ENCODE results near the gene EFNA4.

DNA sequence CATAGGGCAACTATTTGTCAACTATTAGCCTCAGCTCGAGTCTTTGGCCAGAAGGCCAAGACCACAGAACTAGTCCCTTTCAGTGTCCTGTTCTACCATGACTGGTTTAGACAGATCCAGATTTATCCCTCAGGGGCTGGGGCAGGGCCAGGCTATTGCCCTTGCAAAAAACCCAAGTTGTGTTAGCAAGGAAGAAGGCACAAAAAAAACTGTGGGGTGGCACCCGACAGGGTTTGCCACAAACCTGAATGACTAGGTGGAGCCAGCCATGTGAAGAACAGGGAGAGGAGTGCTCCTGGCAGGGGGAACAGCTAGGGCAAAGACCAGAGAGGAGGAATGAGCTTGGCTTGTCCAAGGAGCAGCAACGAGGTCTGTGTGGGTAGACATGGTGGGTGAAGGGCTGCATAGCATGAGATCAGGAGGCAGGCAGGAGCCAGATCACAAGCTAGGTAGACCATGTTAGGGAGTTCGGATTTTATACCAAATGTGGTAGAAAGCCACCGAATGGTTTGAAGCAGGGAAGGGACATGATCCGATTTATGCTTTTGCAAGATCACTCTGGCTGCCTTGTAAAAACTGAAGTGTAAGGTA lies 25.6 kb upstream of the EFNA4 start:
- TF ChIP-seq, protein P1, sequence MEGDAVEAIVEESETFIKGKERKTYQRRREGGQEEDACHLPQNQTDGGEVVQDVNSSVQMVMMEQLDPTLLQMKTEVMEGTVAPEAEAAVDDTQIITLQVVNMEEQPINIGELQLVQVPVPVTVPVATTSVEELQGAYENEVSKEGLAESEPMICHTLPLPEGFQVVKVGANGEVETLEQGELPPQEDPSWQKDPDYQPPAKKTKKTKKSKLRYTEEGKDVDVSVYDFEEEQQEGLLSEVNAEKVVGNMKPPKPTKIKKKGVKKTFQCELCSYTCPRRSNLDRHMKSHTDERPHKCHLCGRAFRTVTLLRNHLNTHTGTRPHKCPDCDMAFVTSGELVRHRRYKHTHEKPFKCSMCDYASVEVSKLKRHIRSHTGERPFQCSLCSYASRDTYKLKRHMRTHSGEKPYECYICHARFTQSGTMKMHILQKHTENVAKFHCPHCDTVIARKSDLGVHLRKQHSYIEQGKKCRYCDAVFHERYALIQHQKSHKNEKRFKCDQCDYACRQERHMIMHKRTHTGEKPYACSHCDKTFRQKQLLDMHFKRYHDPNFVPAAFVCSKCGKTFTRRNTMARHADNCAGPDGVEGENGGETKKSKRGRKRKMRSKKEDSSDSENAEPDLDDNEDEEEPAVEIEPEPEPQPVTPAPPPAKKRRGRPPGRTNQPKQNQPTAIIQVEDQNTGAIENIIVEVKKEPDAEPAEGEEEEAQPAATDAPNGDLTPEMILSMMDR (conservative IDR thresholded peaks at IDR 0.05 in 1 of 2, IDR thresholded peaks at IDR 0.05 in 1 of 2; ENCODE audit: low read depth in 1 of 2, low read length in 2 of 2) = no peak
- TF ChIP-seq EZH2 (IDR thresholded peaks at IDR 0.05; ENCODE audit: low read length, missing control alignments) = no peak

All from fibroblast of lung (primary cell).